MM.1S (cell line): ENCODE measurements around the gene ZDHHC11B.
"Not testable (repeated sequence)": the region's sequence is repeated elsewhere in the genome, so short reads cannot be mapped to it uniquely, and the experiment has no call there.

Source experiments
- DNase-seq: peaks from one replicate; pipeline ENCODE4 v3.0.0-alpha.2; 2015
- H2AFZ ChIP-seq: fragments of 300-600 bp; sonication (generic); 2 replicates; pipeline ENCODE4 v1.6.0; 2016; ENCODE audit warnings: antibody characterized with exemption, low read length
- H3F3A ChIP-seq: fragments of 300-600 bp; sonication (generic); 2 replicates; pipeline ENCODE4 v1.6.1; 2016; ENCODE audit warnings: mild to moderate bottlenecking, antibody characterized with exemption, low read length, moderate library complexity, mixed read lengths; ENCODE audit not compliant: insufficient read depth
- H3K27ac ChIP-seq: fragments of 300-600 bp; sonication (generic); 2 replicates; pipeline ENCODE4 v1.5.1; 2016; ENCODE audit warnings: mild to moderate bottlenecking, low read length
- H3K27me3 ChIP-seq: fragments of 300-600 bp; sonication (generic); replicated peaks from 2 replicates; pipeline ENCODE4 v1.6.0; 2016; ENCODE audit warnings: low read length; ENCODE audit not compliant: insufficient read depth
- H3K36me3 ChIP-seq: fragments of 300-600 bp; sonication (generic); replicated peaks from 2 replicates; pipeline ENCODE4 v1.6.1; 2016; ENCODE audit warnings: mild to moderate bottlenecking, low read length, mixed read lengths; ENCODE audit not compliant: insufficient read depth
- H3K4me1 ChIP-seq: fragments of 300-600 bp; sonication (generic); 2 replicates; pipeline ENCODE4 v1.6.1; 2016; ENCODE audit warnings: low read length, mixed read lengths
- H3K4me2 ChIP-seq: fragments of 300-600 bp; sonication (generic); 2 replicates; pipeline ENCODE4 v1.6.0; 2016; ENCODE audit warnings: low read depth, low read length
- H3K4me3 ChIP-seq: fragments of 300-600 bp; sonication (generic); 2 replicates; pipeline ENCODE4 v1.5.1; 2016; ENCODE audit warnings: low read length, mixed read lengths
- H3K79me2 ChIP-seq: fragments of 300-600 bp; sonication (generic); 2 replicates; pipeline ENCODE4 v1.6.1; 2016; ENCODE audit warnings: mixed run types, low read length, mixed read lengths
- H3K9ac ChIP-seq: fragments of 300-600 bp; sonication (generic); 2 replicates; pipeline ENCODE4 v1.6.1; 2016; ENCODE audit warnings: low read length, mixed read lengths
- H3K9me2 ChIP-seq: fragments of 300-600 bp; sonication (generic); replicated peaks from 2 replicates; pipeline ENCODE4 v1.6.1; 2016; ENCODE audit warnings: mild to moderate bottlenecking, low read length, mixed read lengths; ENCODE audit not compliant: insufficient read depth
- H3K9me3 ChIP-seq: fragments of 300-600 bp; sonication (generic); replicated peaks from 2 replicates; pipeline ENCODE4 v1.6.1; 2016; ENCODE audit warnings: mild to moderate bottlenecking, low read length, mixed read lengths; ENCODE audit not compliant: insufficient read depth
- H4K20me1 ChIP-seq: fragments of 300-600 bp; sonication (generic); 2 replicates; pipeline ENCODE4 v1.6.1; 2016; ENCODE audit warnings: mild to moderate bottlenecking, low read length, moderate library complexity, mixed read lengths; ENCODE audit not compliant: insufficient read depth
- EZH2 ChIP-seq: fragments of 300-600 bp; sonication (generic); optimal IDR thresholded peaks from 2 replicates; pipeline ENCODE3; 2017; ENCODE audit warnings: low read depth, mild to moderate bottlenecking, antibody characterized with exemption, low read length, mixed read lengths
- EZH2phosphoT487 ChIP-seq: fragments of 300-600 bp; sonication (generic); IDR thresholded peaks from 2 replicates; pipeline ENCODE4 v1.6.1; 2018; ENCODE audit warnings: antibody characterized with exemption, low read length
- TF ChIP-seq, protein P1 (sequence below): fragments of 300-600 bp; sonication (generic); IDR thresholded peaks from 2 replicates; pipeline ENCODE4 v1.5.1; 2016; ENCODE audit warnings: antibody characterized with exemption, low read length, mixed read lengths

The ZDHHC11B gene

DNA sequence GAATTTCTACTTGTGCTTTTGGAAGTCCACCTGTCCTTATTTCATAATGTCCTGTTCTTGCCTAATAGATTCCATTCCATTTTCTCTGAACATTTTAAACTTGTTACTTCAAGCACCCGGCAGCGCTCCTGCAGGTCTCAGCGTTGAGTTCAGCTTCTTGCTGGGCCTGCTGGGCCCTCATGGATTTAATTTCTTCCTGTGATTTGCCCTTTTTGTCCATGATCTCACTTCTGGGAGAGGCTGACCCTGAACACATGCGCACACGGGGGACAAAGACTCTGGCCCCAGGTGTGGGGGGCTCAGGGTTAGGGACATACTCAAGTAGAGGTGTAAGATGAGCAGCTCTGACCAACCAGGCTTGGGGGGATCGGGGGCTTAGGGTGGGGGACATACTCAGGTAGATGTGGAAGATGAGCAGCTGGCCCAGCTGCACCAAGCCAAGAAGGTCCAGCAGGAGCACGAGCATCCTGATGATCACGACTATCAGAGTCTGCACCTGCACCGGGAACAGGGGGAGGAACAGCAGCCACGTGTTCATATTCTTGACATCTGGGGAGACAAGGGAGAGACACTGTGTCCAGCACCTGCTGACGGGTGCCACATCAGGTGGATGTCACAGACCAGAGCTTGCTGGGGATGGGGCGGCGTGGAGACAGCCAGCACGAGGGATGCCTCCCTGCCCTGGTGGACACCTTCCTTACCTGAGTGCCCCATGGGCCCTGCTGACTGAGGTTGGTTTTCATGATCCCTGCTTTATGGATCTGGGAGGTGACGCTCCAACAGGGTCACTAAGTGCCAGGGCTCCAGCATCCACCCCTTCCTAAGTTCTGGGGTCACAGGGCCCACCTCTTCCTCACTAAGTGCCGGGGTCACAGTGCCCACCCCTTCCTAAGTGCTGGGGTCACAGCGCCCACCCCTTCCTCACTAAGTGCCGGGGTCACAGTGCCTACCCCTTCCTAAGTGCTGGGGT lies 36.2 kb downstream of the ZDHHC11B start:
- not testable (repeated sequence) for H3K9me2 ChIP-seq, H2AFZ ChIP-seq, H3K9me3 ChIP-seq, H3K4me2 ChIP-seq, H3K27me3 ChIP-seq, H3K79me2 ChIP-seq, DNase-seq, H4K20me1 ChIP-seq, H3K4me1 ChIP-seq, H3K4me3 ChIP-seq, H3K9ac ChIP-seq, H3K27ac ChIP-seq, H3K36me3 ChIP-seq, H3F3A ChIP-seq

DNA sequence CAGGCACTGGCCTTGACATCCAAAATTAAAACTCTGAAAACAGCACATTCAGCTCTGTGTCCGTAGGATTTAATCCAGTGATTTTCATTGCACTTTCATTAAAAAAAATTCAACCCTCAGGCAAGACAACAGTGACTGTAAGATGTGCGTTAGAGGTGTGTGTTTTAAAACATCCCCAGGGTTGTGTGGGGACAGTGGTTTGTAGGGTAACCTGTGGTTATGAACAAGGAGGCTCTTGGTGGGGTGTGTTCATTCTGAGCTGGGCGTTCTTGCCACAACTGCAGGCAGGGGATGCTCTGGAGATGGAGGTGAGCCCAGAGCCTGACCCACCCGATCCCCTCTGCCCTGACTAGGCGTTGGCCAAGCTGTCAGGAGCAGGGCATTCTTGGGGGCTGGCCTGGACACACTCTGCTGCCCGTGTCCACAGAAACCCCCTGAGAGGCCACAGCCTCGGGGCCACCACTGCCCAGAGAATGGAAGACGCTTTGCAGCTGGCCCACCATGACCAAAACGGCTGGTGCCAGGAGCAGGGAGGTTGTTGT lies 37.2 kb downstream of the ZDHHC11B start:
- H3K79me2 ChIP-seq, H3K9me2 ChIP-seq, H3K9me3 ChIP-seq, H3K4me2 ChIP-seq, H3K4me3 ChIP-seq, H3K27ac ChIP-seq, H3K9ac ChIP-seq, H3K27me3 ChIP-seq, H3F3A ChIP-seq, H3K4me1 ChIP-seq, H2AFZ ChIP-seq, DNase-seq, H4K20me1 ChIP-seq, H3K36me3 ChIP-seq: not testable (repeated sequence)

DNA sequence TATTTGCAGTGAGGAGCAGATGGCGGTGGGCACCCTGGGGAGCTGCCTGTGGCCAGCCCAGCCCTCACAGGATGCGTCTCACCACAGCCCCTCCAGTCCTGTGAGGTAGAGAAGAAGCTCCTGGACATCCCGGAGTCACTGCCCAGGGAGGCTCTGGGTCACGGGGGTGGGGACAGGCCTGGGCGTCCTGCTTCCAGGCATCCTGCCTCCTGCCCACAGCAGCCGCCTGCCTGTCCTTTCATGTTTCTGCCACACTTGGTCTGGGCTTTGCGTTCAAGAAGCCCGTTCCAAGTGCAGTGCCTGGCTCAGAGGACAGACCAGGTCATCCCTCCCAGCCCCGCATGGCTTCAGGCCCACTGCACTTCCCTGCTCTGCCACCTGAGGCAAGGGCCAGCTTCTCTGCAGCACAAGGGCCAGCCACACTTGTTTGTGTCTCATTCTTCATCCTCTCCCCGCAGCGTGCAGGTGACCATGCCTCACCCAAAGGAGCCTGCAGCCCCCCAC lies 38.2 kb downstream of the ZDHHC11B start:
- H3K9me3 ChIP-seq, result no peaks in the 10 kb centered on the region
- no peaks in the 10 kb centered on the region for H4K20me1 ChIP-seq
- H3K79me2 ChIP-seq, result no peaks in the 10 kb centered on the region
- H3K9me2 ChIP-seq, result no peaks in the 10 kb centered on the region
- no peak overlapping the region for H3K27ac ChIP-seq
- H3K9ac ChIP-seq, result no peak overlapping the region
- DNase-seq, result no peak
- no peak overlapping the region for H3K4me2 ChIP-seq
- TF ChIP-seq, protein P1, sequence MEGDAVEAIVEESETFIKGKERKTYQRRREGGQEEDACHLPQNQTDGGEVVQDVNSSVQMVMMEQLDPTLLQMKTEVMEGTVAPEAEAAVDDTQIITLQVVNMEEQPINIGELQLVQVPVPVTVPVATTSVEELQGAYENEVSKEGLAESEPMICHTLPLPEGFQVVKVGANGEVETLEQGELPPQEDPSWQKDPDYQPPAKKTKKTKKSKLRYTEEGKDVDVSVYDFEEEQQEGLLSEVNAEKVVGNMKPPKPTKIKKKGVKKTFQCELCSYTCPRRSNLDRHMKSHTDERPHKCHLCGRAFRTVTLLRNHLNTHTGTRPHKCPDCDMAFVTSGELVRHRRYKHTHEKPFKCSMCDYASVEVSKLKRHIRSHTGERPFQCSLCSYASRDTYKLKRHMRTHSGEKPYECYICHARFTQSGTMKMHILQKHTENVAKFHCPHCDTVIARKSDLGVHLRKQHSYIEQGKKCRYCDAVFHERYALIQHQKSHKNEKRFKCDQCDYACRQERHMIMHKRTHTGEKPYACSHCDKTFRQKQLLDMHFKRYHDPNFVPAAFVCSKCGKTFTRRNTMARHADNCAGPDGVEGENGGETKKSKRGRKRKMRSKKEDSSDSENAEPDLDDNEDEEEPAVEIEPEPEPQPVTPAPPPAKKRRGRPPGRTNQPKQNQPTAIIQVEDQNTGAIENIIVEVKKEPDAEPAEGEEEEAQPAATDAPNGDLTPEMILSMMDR, result no peak
- TF ChIP-seq EZH2phosphoT487 (no peak), EZH2 (no peak)
- no peaks in the 10 kb centered on the region for H3F3A ChIP-seq
- no peaks in the 10 kb centered on the region for H3K27me3 ChIP-seq
- H3K4me1 ChIP-seq, result no peaks in the 10 kb centered on the region
- H2AFZ ChIP-seq, result no peak overlapping the region
- H3K36me3 ChIP-seq, result no peaks in the 10 kb centered on the region
- no peak overlapping the region for H3K4me3 ChIP-seq

DNA sequence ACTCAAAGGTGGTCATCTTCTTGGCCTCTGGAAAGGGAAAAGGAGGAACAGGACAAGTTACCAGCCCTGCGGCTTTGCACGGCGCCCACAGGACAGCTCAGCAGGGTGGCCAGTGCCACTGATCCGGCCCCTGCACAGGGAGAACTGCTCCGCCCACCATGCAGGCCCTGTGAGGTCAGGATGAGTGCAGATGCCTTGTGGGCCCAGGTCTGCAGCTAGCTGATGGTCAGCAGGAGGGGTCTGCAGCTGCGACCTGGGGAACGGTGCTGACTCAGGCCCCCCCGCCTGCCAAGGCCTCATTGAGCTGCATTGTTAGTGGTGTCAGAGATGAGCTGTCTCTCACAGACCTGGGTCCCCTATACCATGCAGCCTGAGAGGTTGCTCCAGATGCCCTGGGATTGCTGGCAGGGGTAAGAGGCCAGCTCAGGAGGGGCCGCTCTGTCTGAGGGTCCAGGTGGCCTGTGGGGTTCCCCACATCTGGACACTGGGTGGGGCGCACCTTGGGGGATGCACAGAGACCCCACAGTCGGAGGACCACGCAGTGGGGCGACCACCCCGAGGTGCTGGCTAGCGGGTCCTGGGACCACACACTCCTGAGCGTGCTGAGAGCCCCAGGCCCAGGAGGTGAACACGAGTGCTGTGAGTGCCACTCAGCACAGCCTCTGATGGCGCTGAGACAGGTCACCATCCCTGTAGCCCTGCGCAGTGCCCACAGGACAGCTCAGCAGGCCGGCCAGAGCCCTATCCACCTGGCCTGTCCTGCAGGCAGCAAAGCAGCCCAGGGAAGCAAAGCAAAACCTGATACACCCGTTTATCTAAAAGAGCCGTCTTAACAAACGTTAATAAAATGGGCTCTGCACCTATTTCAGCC lies 39.0 kb downstream of the ZDHHC11B start:
- not testable (repeated sequence) for DNase-seq, H3K9ac ChIP-seq, H2AFZ ChIP-seq, H3F3A ChIP-seq, H3K36me3 ChIP-seq, H3K27me3 ChIP-seq, H3K4me1 ChIP-seq, H4K20me1 ChIP-seq, H3K4me2 ChIP-seq, H3K27ac ChIP-seq, H3K9me3 ChIP-seq, H3K9me2 ChIP-seq, H3K79me2 ChIP-seq, H3K4me3 ChIP-seq

DNA sequence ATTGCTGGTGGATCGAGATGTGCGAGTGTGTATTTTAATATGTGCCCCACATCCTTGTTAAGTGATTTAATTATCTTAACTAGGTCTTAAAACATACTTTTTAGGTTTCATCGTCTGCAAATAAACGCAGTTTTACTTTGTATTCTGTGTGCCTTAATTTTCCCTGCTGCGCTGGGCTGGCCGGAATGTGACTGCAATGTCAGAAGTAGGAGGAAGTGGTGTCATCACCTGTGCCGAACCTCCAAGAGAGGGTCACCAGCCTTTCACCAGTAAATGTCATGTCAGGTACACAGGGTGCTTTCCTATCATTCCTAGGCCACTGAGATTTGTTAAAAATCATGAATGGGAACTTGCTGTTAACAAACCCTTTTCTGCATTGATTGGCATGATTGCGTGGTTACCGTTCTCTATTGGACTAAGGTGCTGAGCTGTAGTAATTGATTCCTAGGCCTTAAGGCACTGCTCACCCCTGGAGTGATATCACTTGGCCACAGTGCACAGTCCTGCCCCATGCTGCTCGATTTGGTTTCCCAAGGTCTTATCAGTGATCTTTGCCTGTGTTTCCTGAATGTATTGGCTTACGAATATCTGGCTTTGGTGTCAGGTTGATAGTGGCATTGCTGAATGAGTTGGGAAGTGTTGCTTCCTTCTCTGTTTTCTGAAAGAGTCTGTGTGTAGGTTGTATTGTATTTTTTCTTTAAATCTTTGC lies 40.7 kb downstream of the ZDHHC11B start:
- H3K4me1 ChIP-seq, H3K9me3 ChIP-seq, H3K9me2 ChIP-seq, H3K9ac ChIP-seq, H3K4me3 ChIP-seq, H3K4me2 ChIP-seq, H3K36me3 ChIP-seq, H3K27me3 ChIP-seq, H3K79me2 ChIP-seq, H3K27ac ChIP-seq, H4K20me1 ChIP-seq, DNase-seq, H3F3A ChIP-seq, H2AFZ ChIP-seq: not testable (repeated sequence)

DNA sequence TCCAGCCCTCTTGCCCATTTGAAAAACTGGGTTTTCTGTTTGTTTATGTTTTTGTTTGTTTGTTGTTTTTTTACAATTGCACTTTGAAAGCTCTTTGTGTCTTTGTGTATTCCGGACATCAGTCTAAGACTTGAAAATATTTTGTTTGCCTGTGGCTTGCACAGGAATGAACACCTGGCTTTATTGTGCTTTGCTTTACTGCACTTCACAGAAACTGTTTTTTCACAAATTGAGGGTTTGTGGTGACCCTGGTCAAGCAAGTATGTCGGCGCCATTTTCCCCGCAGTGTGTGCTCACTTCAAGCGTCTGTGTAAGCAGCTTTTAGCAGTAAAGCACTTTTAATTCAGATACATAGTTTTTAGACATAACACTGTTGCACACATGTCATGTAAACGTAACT lies 42.3 kb downstream of the ZDHHC11B start:
- H3K9ac ChIP-seq, H3K36me3 ChIP-seq, H4K20me1 ChIP-seq, H3K9me2 ChIP-seq, H3K9me3 ChIP-seq, H3K4me1 ChIP-seq, H3F3A ChIP-seq, H3K79me2 ChIP-seq, H3K4me3 ChIP-seq, H3K27me3 ChIP-seq: not testable (repeated sequence)
- Histone ChIP-seq H2AFZ (peak overlapping the region; percentile 16; the same call in 1 of the 2 replicates), H3K27ac (peak overlapping the region; percentile 38; the same call in 1 of the 2 replicates), H3K4me2 (peak overlapping the region; percentile 49; the same call in 1 of the 2 replicates)
- peak; percentile 85 for DNase-seq
